CD4-positive, alpha-beta memory T cell (primary cell): ENCODE measurements around the gene COL23A1. TPM values are rescaled to one million over a fixed set of nuclear protein-coding genes. Genes with fewer than 3 reads are reported as not detected.

ENCODE experiments used
- CTCF ChIA-PET: fragments of 350-600 bp; sonication (Branson Sonifier 250); formaldehyde crosslinking; loops from one replicate; lab custom pipeline; 2021; ENCODE audit warnings: inconsistent platforms; ENCODE audit not compliant: partially characterized antibody; lab: Charles Lee
- POLR2A ChIA-PET: fragments of 350-600 bp; sonication (Branson Sonifier 250); formaldehyde crosslinking; loops from one replicate; lab custom pipeline; 2021; ENCODE audit not compliant: partially characterized antibody; lab: Charles Lee
- DNase-seq, 5 donors: peaks; one replicate each; pipeline versions ENCODE4 v3.0.0 to v3.0.0-alpha.2; 2020 to 2022; ENCODE audit warnings: mixed read lengths in 1 of 5
- H3K27ac ChIP-seq: one replicate; pipeline ENCODE4 v1.7.0; 2013; ENCODE audit warnings: low read depth, low read length
- H3K27me3 ChIP-seq: 2 replicates; pipeline ENCODE4 v1.7.0; 2013; ENCODE audit warnings: mild to moderate bottlenecking, low read length, moderate library complexity; ENCODE audit not compliant: insufficient read depth
- H3K36me3 ChIP-seq: 2 replicates; pipeline ENCODE4 v1.7.0; 2013; ENCODE audit warnings: mild to moderate bottlenecking, low read length, moderate library complexity; ENCODE audit not compliant: insufficient read depth
- H3K4me1 ChIP-seq: 2 replicates; pipeline ENCODE4 v1.7.0; 2013; ENCODE audit warnings: mild to moderate bottlenecking, low read length, moderate library complexity; ENCODE audit not compliant: insufficient read depth
- H3K4me3 ChIP-seq, 2 donors: one replicate each; pipeline ENCODE4 v1.7.0; 2013; ENCODE audit warnings: low read length in 2 of 2, mild to moderate bottlenecking in 1 of 2
- H3K9me3 ChIP-seq, 2 donors: one replicate each; pipeline ENCODE4 v1.7.0; 2013; ENCODE audit warnings: low read length in 2 of 2, control low read depth in 1 of 2; ENCODE audit not compliant: control insufficient read depth in 1 of 2
- H3K27ac Mint-ChIP-seq, 7 donors: one replicate each; pipeline ENCODE4 v1.8.0; 2020 to 2021; ENCODE audit warnings: mixed read lengths in 7 of 7, mild to moderate bottlenecking in 6 of 7, inconsistent platforms in 3 of 7, moderate library complexity in 3 of 7
- H3K27me3 Mint-ChIP-seq, 2 donors: one replicate each; pipeline ENCODE4 v1.8.0; 2020 to 2021; ENCODE audit warnings: mixed read lengths in 2 of 2
- H3K36me3 Mint-ChIP-seq, 2 donors: one replicate each; pipeline ENCODE4 v1.8.0; 2020 to 2021; ENCODE audit warnings: mixed read lengths in 2 of 2, inconsistent platforms in 1 of 2, mild to moderate bottlenecking in 1 of 2
- H3K4me1 Mint-ChIP-seq, 4 donors: one replicate each; pipeline ENCODE4 v1.8.0; 2020 to 2021; ENCODE audit warnings: mixed read lengths in 4 of 4, mild to moderate bottlenecking in 1 of 4
- H3K4me3 Mint-ChIP-seq, 8 donors: one replicate each; pipeline ENCODE4 v1.8.0; 2020 to 2021; ENCODE audit warnings: mixed read lengths in 8 of 8, mild to moderate bottlenecking in 7 of 8, moderate library complexity in 6 of 8, inconsistent platforms in 3 of 8
- H3K9me3 Mint-ChIP-seq, 8 donors: one replicate each; pipeline ENCODE4 v1.8.0; 2020 to 2021; ENCODE audit warnings: mixed read lengths in 8 of 8, mild to moderate bottlenecking in 5 of 8, inconsistent platforms in 3 of 8, moderate library complexity in 1 of 8
- intact Hi-C: fragments of 100-400 bp; cut with micrococcal nuclease; formaldehyde crosslinking; loops from one replicate; pipeline ENCODE4 v1.15.1; 2023
- polyA plus RNA-seq, 2 donors: library from polyadenylated mRNA; unstranded; fragments of 300-500 nt; fragmentation: Illumina TruSeq; gene quantifications; one replicate each; pipeline ENCODE4 v1.2.3, GENCODE V29; 2021
- total RNA-seq, 2 experiments: library from RNA; stranded (reverse); gene quantifications; one replicate each; pipeline ENCODE4 v1.2.3, GENCODE V29; 2021

The COL23A1 gene
- total and polyA plus RNA-seq, 4 experiments from 2014 or later = 0.17 to 0.25 TPM; not detected in 2

GRCh38 chr5:178469011-178469974 lies 120.9 kb downstream of the COL23A1 start:
- H3K4me3 ChIP-seq = no peak overlapping the region
- Mint-ChIP-seq H3K9me3 (no peaks in the 10 kb centered on the region), H3K4me1 (peaks cover 0 to 4% (median 0%) of the 10 kb centered on the region in 4 donors), H3K36me3 (no peaks in the 10 kb centered on the region), H3K4me3 (no peak overlapping the region), H3K27ac (no peak overlapping the region), H3K27me3 (peaks cover 0 to 24% of the 10 kb centered on the region in 2 donors)
- no peaks in the 10 kb centered on the region for H3K9me3 ChIP-seq
- H3K4me1 ChIP-seq = no peaks in the 10 kb centered on the region
- H3K27me3 ChIP-seq = no peaks in the 10 kb centered on the region
- no peak overlapping the region for H3K27ac ChIP-seq
- ChIA-PET CTCF (no interaction called here), POLR2A (no interaction called here)
- no peaks in the 10 kb centered on the region for H3K36me3 ChIP-seq
- no peak for DNase-seq
- intact Hi-C loops = no loop called here

- no peak for DNase-seq
- Histone ChIP-seq H3K9me3 (no peaks in the 10 kb centered on the region), H3K4me1 (no peaks in the 10 kb centered on the region), H3K36me3 (no peaks in the 10 kb centered on the region), H3K27ac (no peak overlapping the region), H3K4me3 (no peak overlapping the region), H3K27me3 (no peaks in the 10 kb centered on the region)
- Mint-ChIP-seq H3K9me3 (no peaks in the 10 kb centered on the region), H3K27ac (no peak overlapping the region), H3K36me3 (no peaks in the 10 kb centered on the region), H3K4me3 (no peak overlapping the region), H3K4me1 (no peaks in the 10 kb centered on the region), H3K27me3 (peaks cover 4 to 23% of the 10 kb centered on the region in 2 donors)
- intact Hi-C loops = no loop called here
- CTCF ChIA-PET = no interaction called here
- POLR2A ChIA-PET = no interaction called here
Observed at GRCh38 chr5:178468196-178468685, 122.0 kb downstream of the COL23A1 start.

- DNase-seq = no peak
- Mint-ChIP-seq H3K36me3 (no peaks in the 10 kb centered on the region), H3K27me3 (peaks cover 4 to 23% of the 10 kb centered on the region in 2 donors), H3K4me3 (no peak overlapping the region), H3K9me3 (no peaks in the 10 kb centered on the region), H3K4me1 (no peaks in the 10 kb centered on the region), H3K27ac (no peak overlapping the region)
- ChIA-PET CTCF (no interaction called here), POLR2A (no interaction called here)
- Histone ChIP-seq H3K9me3 (no peaks in the 10 kb centered on the region), H3K27ac (no peak overlapping the region), H3K36me3 (no peaks in the 10 kb centered on the region), H3K4me3 (no peak overlapping the region), H3K4me1 (no peaks in the 10 kb centered on the region), H3K27me3 (no peaks in the 10 kb centered on the region)
- intact Hi-C loops = no loop called here
Observed at GRCh38 chr5:178467568-178468195, 122.5 kb downstream of the COL23A1 start.

- no peaks in the 10 kb centered on the region for H3K9me3 ChIP-seq
- Mint-ChIP-seq H3K4me3 (no peak overlapping the region), H3K27ac (no peak overlapping the region), H3K36me3 (no peaks in the 10 kb centered on the region), H3K27me3 (peaks cover 4 to 21% of the 10 kb centered on the region in 2 donors), H3K4me1 (no peaks in the 10 kb centered on the region), H3K9me3 (no peaks in the 10 kb centered on the region)
- no peak overlapping the region for H3K27ac ChIP-seq
- ChIA-PET CTCF (no interaction called here), POLR2A (no interaction called here)
- intact Hi-C loops = no loop called here
- no peaks in the 10 kb centered on the region for H3K4me1 ChIP-seq
- H3K36me3 ChIP-seq = no peaks in the 10 kb centered on the region
- H3K4me3 ChIP-seq = no peak overlapping the region
- no peaks in the 10 kb centered on the region for H3K27me3 ChIP-seq
- DNase-seq = no peak
Observed at GRCh38 chr5:178467205-178467567, 123.0 kb downstream of the COL23A1 start.

GRCh38 chr5:178466342-178466741 lies 123.9 kb downstream of the COL23A1 start:
- Histone ChIP-seq H3K9me3 (no peaks in the 10 kb centered on the region), H3K4me3 (no peak overlapping the region), H3K27ac (no peak overlapping the region), H3K4me1 (no peaks in the 10 kb centered on the region), H3K27me3 (no peaks in the 10 kb centered on the region), H3K36me3 (no peaks in the 10 kb centered on the region)
- intact Hi-C loops = no loop called here
- H3K27me3 Mint-ChIP-seq = peaks cover 4 to 18% of the 10 kb centered on the region in 2 donors
- H3K36me3 Mint-ChIP-seq = no peaks in the 10 kb centered on the region
- DNase-seq = no peak
- POLR2A ChIA-PET = no interaction called here
- CTCF ChIA-PET = no interaction called here
- H3K4me1 Mint-ChIP-seq = no peaks in the 10 kb centered on the region
- H3K27ac Mint-ChIP-seq = no peak overlapping the region
- H3K4me3 Mint-ChIP-seq = no peak overlapping the region
- no peaks in the 10 kb centered on the region for H3K9me3 Mint-ChIP-seq

- Histone ChIP-seq H3K27ac (no peak overlapping the region), H3K9me3 (no peaks in the 10 kb centered on the region), H3K36me3 (no peaks in the 10 kb centered on the region), H3K4me3 (no peak overlapping the region), H3K4me1 (no peaks in the 10 kb centered on the region), H3K27me3 (no peaks in the 10 kb centered on the region)
- no peak for DNase-seq
- ChIA-PET CTCF (no interaction called here), POLR2A (no interaction called here)
- Mint-ChIP-seq H3K27me3 (peaks cover 4 to 18% of the 10 kb centered on the region in 2 donors), H3K4me3 (no peak overlapping the region), H3K36me3 (no peaks in the 10 kb centered on the region), H3K9me3 (no peaks in the 10 kb centered on the region), H3K27ac (no peak overlapping the region), H3K4me1 (no peaks in the 10 kb centered on the region)
- intact Hi-C loops = no loop called here
Observed at GRCh38 chr5:178465861-178466288, 124.3 kb downstream of the COL23A1 start.

- no peak for DNase-seq
- no peaks in the 10 kb centered on the region for H3K36me3 Mint-ChIP-seq
- no peak overlapping the region for H3K27ac ChIP-seq
- H3K27me3 Mint-ChIP-seq = peaks cover 4 to 18% of the 10 kb centered on the region in 2 donors
- H3K9me3 ChIP-seq = no peaks in the 10 kb centered on the region
- no peak overlapping the region for H3K27ac Mint-ChIP-seq
- H3K4me3 Mint-ChIP-seq = no peak overlapping the region
- no peaks in the 10 kb centered on the region for H3K4me1 Mint-ChIP-seq
- H3K27me3 ChIP-seq = no peaks in the 10 kb centered on the region
- POLR2A ChIA-PET = no interaction called here
- H3K4me3 ChIP-seq = no peak overlapping the region
- CTCF ChIA-PET = no interaction called here
- H3K36me3 ChIP-seq = no peaks in the 10 kb centered on the region
- intact Hi-C loops = no loop called here
- no peaks in the 10 kb centered on the region for H3K4me1 ChIP-seq
- no peaks in the 10 kb centered on the region for H3K9me3 Mint-ChIP-seq
Observed at GRCh38 chr5:178465228-178465860, 124.8 kb downstream of the COL23A1 start.
